SH-SY5Y (cell line): ENCODE measurements around the gene FOXL1.

Experiments used
- GATA2 ChIP-seq: IDR thresholded peaks from 2 replicates; pipeline ENCODE4 v1.6.1; 2011; ENCODE audit warnings: mild to moderate bottlenecking, low read depth, low read length
- GATA3 ChIP-seq: IDR thresholded peaks from 2 replicates; pipeline ENCODE4 v1.6.1; 2011; ENCODE audit warnings: low read depth, mild to moderate bottlenecking, low read length, moderate library complexity

The FOXL1 gene

GRCh38 chr16:86558355-86559193, 19.8 kb upstream of the FOXL1 start:
- TF ChIP-seq GATA2 (no peak), GATA3 (no peak)

DNA sequence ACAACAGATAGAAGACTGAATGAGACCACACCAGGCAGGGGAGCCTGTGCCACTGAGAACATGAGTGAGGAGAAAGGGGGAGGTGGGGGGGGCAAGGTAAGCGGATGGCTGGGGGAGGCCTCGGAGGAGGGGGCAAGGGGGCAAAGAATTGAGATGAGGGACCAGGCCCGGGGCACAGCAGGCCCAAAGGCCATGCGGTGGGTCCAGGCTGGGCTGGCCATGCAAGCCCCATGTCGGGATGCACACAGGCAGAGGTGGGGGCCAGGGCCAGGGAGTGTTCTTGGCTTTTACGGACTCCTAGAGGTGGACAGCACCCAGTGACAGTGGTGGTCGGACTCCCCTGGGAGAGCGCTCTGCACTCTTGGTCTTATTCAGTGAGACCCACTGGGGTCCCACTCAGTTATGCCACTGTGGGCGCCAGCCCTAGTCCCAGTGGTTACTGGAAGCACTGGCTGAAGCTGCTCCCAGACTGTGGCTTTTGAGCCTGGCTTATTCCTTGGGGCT, 18.5 kb upstream of the FOXL1 start:
- TF ChIP-seq GATA2: no peak
- no peak for TF ChIP-seq GATA3

DNA sequence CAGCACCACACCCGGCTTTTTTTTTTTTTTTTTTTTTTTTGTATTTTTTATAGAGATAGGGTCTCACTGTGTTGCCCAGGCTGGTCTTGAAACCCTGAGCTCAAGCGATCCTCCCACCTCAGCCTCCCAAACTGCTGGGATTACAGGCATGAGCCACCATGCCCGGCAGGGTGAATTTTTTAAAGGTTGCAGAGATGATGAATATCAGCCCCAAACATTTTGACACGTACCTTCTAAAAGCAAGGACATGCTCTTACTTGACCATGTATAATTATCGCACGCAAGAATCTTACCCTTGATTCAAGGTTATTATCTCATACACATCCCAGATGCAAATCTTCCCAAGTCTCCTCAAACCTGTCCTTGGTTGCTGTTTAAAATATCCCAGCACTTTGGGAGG, 16.0 kb upstream of the FOXL1 start:
- TF ChIP-seq GATA3 (no peak), GATA2 (no peak)

DNA sequence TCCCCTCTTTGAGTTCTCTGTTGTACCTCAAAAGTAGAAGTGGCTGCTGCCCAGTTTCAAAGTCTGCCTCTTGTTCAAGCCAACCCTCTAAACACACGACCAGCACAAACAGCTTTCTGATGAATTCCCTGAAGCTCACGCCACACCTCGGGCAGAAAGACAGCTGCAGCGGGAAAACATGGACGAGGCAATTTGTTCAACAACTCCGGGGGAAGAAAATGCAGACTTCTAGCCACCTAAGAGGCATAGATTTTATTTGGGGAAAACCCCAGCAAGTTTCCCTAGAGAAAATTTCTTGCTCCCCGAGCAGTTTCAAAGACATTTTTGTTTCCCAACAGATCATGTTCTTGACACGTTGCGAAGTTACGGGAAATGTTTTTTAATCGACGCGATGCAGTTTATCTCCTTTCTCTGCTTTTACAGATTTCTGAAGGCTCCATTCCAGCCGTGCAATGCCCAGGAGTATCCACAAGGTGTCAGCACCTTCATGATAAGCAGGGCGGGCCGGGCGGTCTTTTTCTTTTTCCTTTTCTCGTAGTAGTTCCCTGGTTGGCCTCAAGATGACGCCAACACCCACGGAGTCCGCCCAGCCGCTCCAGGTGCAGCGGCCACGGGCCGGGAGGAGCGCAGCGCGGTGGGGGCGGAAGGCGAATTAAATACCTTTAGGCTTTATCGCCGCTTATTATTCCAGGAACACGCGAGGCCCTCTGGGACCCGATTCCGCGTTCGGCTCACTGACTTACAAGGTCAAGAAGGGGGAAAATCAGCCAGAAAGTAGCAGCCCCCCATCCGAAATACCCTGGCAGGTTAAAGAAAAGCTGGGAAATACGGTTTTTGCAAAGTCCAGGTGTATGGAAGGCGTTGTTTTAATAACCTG, 14.6 kb upstream of the FOXL1 start:
- TF ChIP-seq GATA2 (no peak), GATA3 (no peak)

GRCh38 chr16:86565181-86565631, 13.1 kb upstream of the FOXL1 start:
- no peak for TF ChIP-seq GATA3
- no peak for TF ChIP-seq GATA2

GRCh38 chr16:86565644-86566511, 12.5 kb upstream of the FOXL1 start:
- TF ChIP-seq GATA3 (no peak), GATA2 (no peak)

DNA sequence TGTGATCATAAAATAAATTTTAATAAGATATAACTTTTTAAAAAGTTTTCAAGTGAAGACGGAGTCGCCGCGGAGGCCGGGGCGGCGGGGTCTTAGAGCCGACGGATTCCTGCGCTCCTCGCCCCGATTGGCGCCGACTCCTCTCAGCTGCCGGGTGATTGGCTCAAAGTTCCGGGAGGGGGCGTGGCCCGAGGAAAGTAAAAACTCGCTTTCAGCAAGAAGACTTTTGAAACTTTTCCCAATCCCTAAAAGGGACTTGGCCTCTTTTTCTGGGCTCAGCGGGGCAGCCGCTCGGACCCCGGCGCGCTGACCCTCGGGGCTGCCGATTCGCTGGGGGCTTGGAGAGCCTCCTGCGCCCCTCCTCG, 11.8 kb upstream of the FOXL1 start, which contains the start of gene FOXC2:
TSS of gene FOXC2 (plus strand) at position 229 of the 365 bp plus-strand sequence. CDS start 507 bp downstream, outside the sequence.
- TF ChIP-seq GATA2: no peak
- TF ChIP-seq GATA3: no peak

- TF ChIP-seq GATA2 (no peak), GATA3 (no peak)
These were observed 11.2 kb upstream of the FOXL1 start for GRCh38 chr16:86566966-86567700.

DNA sequence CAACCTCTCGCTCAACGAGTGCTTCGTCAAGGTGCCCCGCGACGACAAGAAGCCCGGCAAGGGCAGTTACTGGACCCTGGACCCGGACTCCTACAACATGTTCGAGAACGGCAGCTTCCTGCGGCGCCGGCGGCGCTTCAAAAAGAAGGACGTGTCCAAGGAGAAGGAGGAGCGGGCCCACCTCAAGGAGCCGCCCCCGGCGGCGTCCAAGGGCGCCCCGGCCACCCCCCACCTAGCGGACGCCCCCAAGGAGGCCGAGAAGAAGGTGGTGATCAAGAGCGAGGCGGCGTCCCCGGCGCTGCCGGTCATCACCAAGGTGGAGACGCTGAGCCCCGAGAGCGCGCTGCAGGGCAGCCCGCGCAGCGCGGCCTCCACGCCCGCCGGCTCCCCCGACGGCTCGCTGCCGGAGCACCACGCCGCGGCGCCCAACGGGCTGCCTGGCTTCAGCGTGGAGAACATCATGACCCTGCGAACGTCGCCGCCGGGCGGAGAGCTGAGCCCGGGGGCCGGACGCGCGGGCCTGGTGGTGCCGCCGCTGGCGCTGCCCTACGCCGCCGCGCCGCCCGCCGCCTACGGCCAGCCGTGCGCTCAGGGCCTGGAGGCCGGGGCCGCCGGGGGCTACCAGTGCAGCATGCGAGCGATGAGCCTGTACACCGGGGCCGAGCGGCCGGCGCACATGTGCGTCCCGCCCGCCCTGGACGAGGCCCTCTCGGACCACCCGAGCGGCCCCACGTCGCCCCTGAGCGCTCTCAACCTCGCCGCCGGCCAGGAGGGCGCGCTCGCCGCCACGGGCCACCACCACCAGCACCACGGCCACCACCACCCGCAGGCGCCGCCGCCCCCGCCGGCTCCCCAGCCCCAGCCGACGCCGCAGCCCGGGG, 10.4 kb upstream of the FOXL1 start:
- no peak for TF ChIP-seq GATA2
- TF ChIP-seq GATA3: no peak

- TF ChIP-seq GATA2 (no peak), GATA3 (no peak)
These were observed 9.4 kb upstream of the FOXL1 start for GRCh38 chr16:86568677-86569623.
